K562 (cell line): Measurements from ENCODE around the gene AOC1. TPM values are rescaled to one million over a fixed set of nuclear protein-coding genes. Genes with fewer than 3 reads are reported as not detected.

ENCODE experiments used
- CEBPG ChIP-seq, 3 experiments: fragments of 200-800 bp in 1 of 3; sonication (Bioruptor generic) in 1 of 3; sonication (generic) in 1 of 3; formaldehyde crosslinking in 1 of 3; IDR thresholded peaks in 2 of 3; conservative IDR thresholded peaks in 1 of 3; 2 replicates each; pipeline versions ENCODE4 v1.6.1 to v1.8.0; 2016 to 2022; ENCODE audit warnings: missing compliant biosample characterization in 2 of 3, missing genetic modification characterization in 2 of 3, mild to moderate bottlenecking in 1 of 3, missing genetic modification reagents in 1 of 3
- CREB1 ChIP-seq, 2 experiments: sonication (generic) in 1 of 2; formaldehyde crosslinking in 1 of 2; IDR thresholded peaks; 2 replicates each; pipeline versions ENCODE4 v1.6.1 to v1.8.0; 2012 to 2022; ENCODE audit warnings: inconsistent platforms in 1 of 2, mild to moderate bottlenecking in 1 of 2, missing genetic modification reagents in 1 of 2, moderate library complexity in 1 of 2
- HMG20A ChIP-seq: fragments of 450-650 bp; formaldehyde crosslinking; conservative IDR thresholded peaks from 2 replicates; pipeline ENCODE4 v1.4.0; 2020; ENCODE audit warnings: mild to moderate bottlenecking, mixed read lengths
- MAFF ChIP-seq: IDR thresholded peaks from 2 replicates; pipeline ENCODE4 v1.6.1; 2012; ENCODE audit warnings: low read length, improper control_type of control experiment
- NFE2 ChIP-seq: IDR thresholded peaks from 2 replicates; pipeline ENCODE4 v1.6.1; 2014; ENCODE audit warnings: antibody characterized with exemption, low read depth
- POLR2H ChIP-seq: IDR thresholded peaks from 2 replicates; pipeline ENCODE4 v1.6.1; 2016; ENCODE audit warnings: missing genetic modification characterization, low read depth, mild to moderate bottlenecking, control low read depth, missing compliant biosample characterization, moderate library complexity
- RAD51 ChIP-seq: fragments of 450-650 bp; IDR thresholded peaks from 2 replicates; pipeline ENCODE4 v1.7.1; 2016; ENCODE audit warnings: low read depth, mild to moderate bottlenecking, borderline replicate concordance
- SMAD1 ChIP-seq: fragments of 150-350 bp; IDR thresholded peaks from 2 replicates; pipeline ENCODE4 v1.6.1; 2014; ENCODE audit warnings: low read length, low read depth; ENCODE audit not compliant: partially characterized antibody
- SMARCA4 ChIP-seq: fragments of 450-650 bp; IDR thresholded peaks from 2 replicates; pipeline ENCODE4 v1.6.1; 2016
- polyA plus RNA-seq, 8 experiments: library from polyadenylated mRNA; depleted of rRNA in 4 of 8; stranded (reverse) in 5 of 8; unstranded in 3 of 8; fragments of >200 nt; fragmentation: Nextera tagmentation in 2 of 8; fragmentation: Illumina TruSeq in 1 of 8; extraction: Ambion mirVana in 2 of 8; extraction: Trizol in 1 of 8; gene quantifications; 2 replicates each; pipeline versions ENCODE4 v1.2.1 to v1.2.3, GENCODE V29; 2011 to 2014; ENCODE audit warnings: inconsistent platforms in 1 of 8, missing spikeins in 1 of 8
- total RNA-seq, 7 experiments: library from RNA; depleted of rRNA in 6 of 7; stranded (reverse); fragments of >200 nt in 6 of 7; fragmentation: Illumina TruSeq in 2 of 7; extraction: Trizol in 2 of 7; gene quantifications; 2 replicates each; pipeline versions ENCODE4 v1.2.1 to v1.2.3, GENCODE V29; 2011 to 2021; ENCODE audit warnings: low replicate concordance in 1 of 7
- TF ChIP-seq, protein P1 (sequence below), 2 experiments: fragments of 450-650 bp in 1 of 2; sonication (generic) in 1 of 2; formaldehyde crosslinking in 1 of 2; IDR thresholded peaks in 1 of 2; conservative IDR thresholded peaks in 1 of 2; 2 replicates each; pipeline versions ENCODE4 v1.6.1 to v1.8.1; 2016 to 2023; ENCODE audit warnings: mild to moderate bottlenecking in 2 of 2, moderate library complexity in 2 of 2, inconsistent platforms in 1 of 2, missing genetic modification reagents in 1 of 2
- TF ChIP-seq, protein P2 (sequence below): fragments of 450-650 bp; IDR thresholded peaks from 2 replicates; pipeline ENCODE4 v1.6.1; 2016; ENCODE audit warnings: antibody characterized with exemption
- TF ChIP-seq, protein P3 (sequence below), 2 experiments: fragments of 450-650 bp in 1 of 2; sonication (generic) in 1 of 2; formaldehyde crosslinking in 1 of 2; IDR thresholded peaks; 2 replicates each; pipeline versions ENCODE4 v1.7.1 to v1.9.0; 2016 to 2022; ENCODE audit warnings: inconsistent platforms in 1 of 2, mild to moderate bottlenecking in 1 of 2, missing genetic modification reagents in 1 of 2

Gene AOC1
- total and polyA plus RNA-seq, 9 of the 15 experiments (the other 6 are each of a cell fraction or from before 2014, with no cell fraction given): not detected

GRCh38 chr7:150849204-150849775, 3.0 kb upstream of the AOC1 start (continued):
- TF ChIP-seq RAD51 (no peak), POLR2H (no peak), CEBPG (CRISPR knock-in tag; IDR thresholded peaks at IDR 0.05) (no peak), CEBPG (tag; conservative IDR thresholded peaks at IDR 0.05 in 1 of 2, IDR thresholded peaks at IDR 0.05 in 1 of 2) (0 out of 4 replicates have a peak, but pooled peaks of 1 of the 2 experiments have one; percentile 36), CREB1 (IDR thresholded peaks at IDR 0.05) (no peak), CREB1 (CRISPR knock-in tag; IDR thresholded peaks at IDR 0.05) (no peak), HMG20A (no peak), NFE2 (no peak), SMARCA4 (no peak), MAFF (no peak), SMAD1 (no peak)
- TF ChIP-seq, protein P1, sequence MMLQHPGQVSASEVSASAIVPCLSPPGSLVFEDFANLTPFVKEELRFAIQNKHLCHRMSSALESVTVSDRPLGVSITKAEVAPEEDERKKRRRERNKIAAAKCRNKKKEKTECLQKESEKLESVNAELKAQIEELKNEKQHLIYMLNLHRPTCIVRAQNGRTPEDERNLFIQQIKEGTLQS (IDR thresholded peaks at IDR 0.05): peak; percentile 11; the same call in 1 of the 2 replicates
- TF ChIP-seq, protein P1 (CRISPR knock-in tag; conservative IDR thresholded peaks at IDR 0.05): no peak
- TF ChIP-seq, protein P2, sequence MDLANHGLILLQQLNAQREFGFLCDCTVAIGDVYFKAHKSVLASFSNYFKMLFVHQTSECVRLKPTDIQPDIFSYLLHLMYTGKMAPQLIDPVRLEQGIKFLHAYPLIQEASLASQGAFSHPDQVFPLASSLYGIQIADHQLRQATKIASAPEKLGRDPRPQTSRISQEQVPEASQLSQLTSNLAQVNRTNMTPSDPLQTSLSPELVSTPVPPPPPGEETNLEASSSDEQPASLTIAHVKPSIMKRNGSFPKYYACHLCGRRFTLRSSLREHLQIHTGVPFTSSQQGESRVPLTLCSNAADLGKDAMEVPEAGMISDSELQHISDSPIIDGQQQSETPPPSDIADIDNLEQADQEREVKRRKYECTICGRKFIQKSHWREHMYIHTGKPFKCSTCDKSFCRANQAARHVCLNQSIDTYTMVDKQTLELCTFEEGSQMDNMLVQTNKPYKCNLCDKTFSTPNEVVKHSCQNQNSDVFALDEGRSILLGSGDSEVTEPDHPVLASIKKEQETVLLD: no peak
- TF ChIP-seq, protein P3, sequence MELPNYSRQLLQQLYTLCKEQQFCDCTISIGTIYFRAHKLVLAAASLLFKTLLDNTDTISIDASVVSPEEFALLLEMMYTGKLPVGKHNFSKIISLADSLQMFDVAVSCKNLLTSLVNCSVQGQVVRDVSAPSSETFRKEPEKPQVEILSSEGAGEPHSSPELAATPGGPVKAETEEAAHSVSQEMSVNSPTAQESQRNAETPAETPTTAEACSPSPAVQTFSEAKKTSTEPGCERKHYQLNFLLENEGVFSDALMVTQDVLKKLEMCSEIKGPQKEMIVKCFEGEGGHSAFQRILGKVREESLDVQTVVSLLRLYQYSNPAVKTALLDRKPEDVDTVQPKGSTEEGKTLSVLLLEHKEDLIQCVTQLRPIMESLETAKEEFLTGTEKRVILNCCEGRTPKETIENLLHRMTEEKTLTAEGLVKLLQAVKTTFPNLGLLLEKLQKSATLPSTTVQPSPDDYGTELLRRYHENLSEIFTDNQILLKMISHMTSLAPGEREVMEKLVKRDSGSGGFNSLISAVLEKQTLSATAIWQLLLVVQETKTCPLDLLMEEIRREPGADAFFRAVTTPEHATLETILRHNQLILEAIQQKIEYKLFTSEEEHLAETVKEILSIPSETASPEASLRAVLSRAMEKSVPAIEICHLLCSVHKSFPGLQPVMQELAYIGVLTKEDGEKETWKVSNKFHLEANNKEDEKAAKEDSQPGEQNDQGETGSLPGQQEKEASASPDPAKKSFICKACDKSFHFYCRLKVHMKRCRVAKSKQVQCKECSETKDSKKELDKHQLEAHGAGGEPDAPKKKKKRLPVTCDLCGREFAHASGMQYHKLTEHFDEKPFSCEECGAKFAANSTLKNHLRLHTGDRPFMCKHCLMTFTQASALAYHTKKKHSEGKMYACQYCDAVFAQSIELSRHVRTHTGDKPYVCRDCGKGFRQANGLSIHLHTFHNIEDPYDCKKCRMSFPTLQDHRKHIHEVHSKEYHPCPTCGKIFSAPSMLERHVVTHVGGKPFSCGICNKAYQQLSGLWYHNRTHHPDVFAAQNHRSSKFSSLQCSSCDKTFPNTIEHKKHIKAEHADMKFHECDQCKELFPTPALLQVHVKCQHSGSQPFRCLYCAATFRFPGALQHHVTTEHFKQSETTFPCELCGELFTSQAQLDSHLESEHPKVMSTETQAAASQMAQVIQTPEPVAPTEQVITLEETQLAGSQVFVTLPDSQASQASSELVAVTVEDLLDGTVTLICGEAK (IDR thresholded peaks at IDR 0.05): no peak
- TF ChIP-seq, protein P3 (CRISPR knock-in tag; IDR thresholded peaks at IDR 0.05): no peak
- TF ChIP-seq, all 486 proteins: peak for 2
